GM11168 (cell line): ENCODE measurements around the gene SEZ6.

Experiments used
- in situ Hi-C: fragments of 300-500 bp; cut with MboI; formaldehyde crosslinking; loops from one replicate; pipeline ENCODE4 v1.12.0; 2022; ENCODE audit warnings: low sequenced_read_pairs; ENCODE audit not compliant: unreplicated experiment

The SEZ6 gene

DNA sequence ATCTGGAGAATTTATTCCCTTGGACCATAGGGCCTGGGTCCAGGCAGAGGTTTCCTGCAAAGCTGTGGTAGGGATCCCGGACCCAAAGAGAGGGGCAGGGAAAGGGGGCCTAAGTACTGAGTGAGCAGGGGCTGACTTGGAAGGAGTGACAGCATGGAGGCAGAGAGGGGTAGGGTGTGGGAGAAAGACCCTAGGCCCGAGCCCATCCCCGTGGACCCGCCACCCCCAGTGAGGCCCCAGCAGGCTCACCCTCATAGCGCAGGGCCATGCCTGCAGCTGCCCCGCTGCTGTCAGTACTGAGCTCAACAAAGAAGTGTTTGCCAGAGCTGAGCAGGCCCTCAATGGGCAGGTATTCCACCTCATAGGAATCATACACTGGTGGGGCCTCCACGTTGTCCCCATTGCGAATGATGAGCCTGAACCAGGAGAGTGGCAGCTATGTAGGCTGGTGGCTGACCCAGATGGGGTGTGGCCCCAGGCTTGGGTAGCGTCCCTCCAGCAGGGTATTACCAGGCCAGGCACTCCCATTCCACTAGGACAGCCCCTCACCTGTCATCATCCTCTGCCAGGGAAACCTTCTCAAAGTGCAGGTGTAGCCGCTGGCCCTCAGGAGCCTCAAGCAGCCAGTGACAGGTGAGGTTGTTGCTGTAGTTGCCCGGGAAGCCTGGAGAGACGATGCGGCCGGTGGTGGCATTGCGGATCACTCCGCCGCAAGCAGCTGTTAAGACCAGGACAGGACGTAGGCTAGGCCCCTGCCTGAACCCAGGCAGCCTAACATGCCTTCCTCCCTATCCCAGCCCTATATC, 45.4 kb downstream of the SEZ6 start:
- in situ Hi-C loops = no loop called here

DNA sequence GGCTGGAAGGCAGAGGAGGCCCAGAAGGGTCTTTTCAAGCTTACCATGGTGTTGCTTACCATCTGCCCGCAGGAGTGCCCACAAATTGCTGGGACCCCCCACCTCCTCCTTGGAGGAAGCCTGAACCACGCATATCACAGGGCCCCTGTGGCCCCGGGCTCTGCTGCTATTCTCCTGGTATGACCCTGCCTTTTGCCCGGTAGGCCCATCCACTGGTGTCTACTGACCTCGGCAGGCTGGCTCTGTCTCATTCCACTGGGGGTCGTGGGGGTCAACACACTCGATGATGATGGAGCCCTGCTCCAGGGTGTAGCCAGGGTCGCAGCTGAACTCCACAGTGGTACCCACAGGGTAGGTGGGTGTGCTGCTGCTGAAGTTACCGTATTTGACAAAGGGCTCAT, 46.4 kb downstream of the SEZ6 start:
- in situ Hi-C loops = no loop called here

DNA sequence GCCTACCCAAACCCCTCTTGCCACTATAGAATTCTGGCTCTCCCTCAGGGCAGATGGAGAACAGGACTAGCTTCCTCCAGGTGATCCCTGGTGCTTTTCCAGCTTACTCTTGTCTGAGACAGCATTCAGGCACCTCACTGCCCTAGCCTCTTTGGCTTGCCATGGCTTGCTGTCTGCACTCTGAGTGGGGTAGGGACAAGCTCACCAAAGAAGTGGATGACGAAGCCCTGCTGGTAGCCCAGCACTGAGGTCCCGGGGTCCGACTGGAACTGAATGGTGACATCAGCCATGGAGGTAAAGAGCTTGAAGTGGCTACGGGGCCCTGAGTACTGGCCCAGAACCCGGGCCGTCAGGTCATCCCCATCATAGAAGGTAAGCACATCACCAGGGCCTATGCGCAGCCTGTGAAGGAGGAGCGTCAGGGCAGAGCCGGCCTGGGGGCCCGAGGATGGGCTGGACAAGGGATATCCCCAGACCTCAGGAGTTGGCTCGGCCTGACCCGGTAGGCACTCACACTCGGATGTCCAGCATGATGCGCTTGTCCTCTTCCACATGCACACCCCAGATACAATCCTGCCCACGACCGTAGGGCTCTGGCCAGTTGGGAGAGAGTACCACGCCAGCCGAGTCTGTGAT, 46.9 kb downstream of the SEZ6 start:
- in situ Hi-C loops = no loop called here

DNA sequence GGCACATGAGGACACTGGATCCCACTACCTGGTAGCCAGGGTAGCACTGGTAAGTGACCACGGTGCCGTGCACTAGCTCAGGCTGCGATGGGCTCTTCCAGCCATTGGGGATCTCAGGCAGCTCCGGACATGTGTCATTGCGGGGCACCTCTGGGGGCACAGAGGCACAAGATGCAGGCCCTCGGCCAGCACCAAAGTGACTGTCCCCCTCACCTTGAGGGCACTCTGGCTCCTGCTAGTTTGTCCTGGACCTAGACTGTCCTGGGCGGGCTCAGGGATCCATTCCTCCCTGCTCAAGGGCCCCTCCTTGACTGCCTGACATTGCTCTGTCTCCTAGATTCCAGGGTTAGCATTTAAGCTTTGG, 47.9 kb downstream of the SEZ6 start:
- in situ Hi-C loops = no loop called here

DNA sequence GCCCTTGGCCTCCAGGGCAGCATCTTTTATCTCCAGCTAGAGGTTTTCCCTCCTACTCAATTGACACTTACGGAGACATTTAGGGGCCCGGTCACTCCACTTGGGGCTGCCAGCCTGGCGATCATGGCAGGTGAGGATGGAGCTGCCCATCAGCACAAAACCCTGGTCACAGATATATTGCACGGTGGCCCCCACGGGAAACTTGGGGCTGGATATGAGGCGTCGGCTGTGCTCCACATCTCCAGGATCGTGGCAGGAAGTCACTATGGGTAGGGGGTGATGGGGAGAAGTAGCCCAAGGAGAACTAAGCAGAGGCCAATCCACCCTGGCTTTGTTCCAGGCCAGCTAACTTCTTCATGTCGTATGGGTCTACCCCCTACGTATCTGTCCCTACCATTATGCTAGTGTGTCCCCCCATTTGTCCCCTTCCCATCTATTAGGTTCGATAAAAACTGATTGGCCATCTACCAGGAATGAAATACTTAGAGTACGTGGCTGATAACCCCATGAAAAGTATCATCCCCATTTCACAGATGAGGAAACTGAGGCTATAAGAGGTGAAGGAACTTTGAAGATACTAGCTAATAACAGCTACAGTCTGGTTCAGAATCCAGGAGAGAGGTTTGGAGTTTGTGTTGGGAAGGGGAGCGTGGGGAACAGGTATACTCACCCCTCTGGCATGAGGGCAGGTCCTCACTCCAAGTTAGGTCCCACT, 48.4 kb downstream of the SEZ6 start:
- in situ Hi-C loops = no loop called here

DNA sequence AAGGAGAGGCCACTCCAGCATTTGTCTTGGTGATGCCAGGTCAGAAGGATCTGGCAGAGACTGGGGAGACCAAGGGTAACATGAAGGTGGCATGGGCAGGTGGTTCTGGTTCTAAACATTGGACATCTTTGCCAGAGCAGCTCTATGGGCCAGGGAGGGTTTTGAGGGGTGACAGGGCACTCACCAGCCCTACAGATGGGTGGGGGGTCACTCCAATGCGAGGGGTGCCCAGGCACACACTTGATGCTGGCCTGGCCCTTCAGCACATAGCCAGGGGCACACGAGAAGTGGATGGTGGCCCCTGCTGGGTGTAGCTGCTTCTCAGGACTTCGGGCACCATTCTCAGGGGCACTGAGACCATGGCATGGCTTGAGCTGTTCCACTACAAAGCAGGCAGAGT, 49.0 kb downstream of the SEZ6 start:
- in situ Hi-C loops = no loop called here

DNA sequence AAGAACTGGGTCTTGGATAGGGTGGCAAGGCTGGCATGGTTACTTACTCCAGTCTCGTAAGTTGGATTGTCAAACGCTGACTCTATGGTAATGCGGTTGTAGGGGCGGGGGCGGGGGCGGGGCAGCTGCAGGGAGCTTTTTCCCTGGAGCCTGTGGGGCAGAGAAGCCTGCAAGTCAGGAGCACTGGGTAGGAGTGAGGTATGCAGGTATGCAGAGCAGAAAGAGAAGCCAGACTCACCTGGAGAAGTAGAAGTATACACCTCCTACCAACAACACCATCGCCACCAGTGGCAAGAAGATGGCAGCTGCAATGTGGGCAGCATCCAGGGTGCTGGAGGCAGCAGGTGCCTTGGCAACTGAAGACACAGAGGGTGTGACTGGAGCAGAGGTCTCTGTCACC, 49.7 kb downstream of the SEZ6 start:
- in situ Hi-C loops = no loop called here

DNA sequence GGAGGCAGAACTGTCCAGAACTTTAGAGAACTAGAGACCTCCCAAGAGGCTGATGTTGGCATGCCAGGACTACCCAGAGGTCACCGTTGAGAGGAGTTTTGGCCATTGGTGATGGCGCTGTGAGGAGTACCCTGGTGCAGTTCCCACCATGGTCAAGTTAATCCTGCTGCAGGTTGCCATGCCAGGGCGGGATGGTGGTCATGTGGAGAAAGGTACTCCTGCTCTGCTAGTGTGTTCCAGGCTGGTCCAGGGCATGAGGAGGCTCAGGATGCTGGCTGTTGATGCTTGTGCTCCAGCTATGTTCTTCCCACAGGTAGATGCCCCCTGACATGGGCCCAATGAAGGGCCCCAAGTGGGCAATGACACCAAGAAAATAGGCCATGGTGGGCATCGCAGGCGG, 50.4 kb downstream of the SEZ6 start:
- in situ Hi-C loops = no loop called here

DNA sequence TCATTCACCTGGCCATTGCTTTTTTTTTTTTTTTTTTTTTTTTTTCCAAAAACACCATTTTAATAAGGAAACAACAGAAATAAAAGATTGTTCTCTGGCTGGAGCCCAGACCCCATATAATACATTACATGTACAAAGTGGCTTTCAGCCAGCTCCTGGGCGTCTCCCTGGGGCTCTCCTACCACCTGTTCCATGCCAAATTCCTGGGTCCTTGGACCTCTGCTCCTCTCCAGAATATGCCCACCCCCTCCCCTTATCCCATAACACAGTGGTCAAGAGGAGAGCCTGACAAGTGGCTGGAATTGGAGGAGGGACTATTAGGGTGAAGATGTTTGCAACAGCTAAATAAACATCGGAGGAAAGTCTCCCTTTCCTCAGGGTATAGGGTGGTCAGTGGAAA, 50.9 kb downstream of the SEZ6 start:
- in situ Hi-C loops = no loop called here

DNA sequence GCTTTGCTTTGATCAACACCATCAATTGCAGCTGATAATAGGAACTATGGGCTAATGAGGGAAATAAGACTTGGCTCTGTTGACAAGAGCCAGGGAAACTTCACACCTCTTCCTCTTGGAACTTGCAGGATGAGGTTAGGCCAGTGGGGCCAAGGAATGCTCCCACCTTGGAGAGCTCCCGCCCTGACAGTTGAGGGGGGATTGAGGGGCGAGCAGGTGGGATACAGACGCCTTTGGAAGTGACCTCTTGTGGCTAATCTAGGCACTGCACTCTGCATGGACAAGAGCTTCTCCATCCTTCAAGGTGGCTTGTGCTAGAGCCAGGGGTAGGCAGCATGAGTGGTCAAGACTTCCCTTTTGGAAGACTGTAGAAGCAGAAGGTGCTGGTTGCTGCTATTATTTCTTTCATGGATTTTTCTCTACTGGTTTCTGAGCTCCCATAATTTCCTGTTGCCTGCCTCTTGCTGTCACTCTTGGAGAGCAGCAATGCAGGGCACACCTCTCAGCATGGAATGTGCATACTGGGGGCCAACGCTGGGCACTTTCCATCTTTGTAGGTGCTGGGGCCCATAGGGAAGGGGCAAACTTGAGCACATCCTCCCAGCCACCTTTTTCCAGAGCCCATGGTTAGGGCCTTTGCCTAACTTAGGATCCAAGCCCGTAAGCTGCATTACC, 52.3 kb downstream of the SEZ6 start:
- in situ Hi-C loops = no loop called here

DNA sequence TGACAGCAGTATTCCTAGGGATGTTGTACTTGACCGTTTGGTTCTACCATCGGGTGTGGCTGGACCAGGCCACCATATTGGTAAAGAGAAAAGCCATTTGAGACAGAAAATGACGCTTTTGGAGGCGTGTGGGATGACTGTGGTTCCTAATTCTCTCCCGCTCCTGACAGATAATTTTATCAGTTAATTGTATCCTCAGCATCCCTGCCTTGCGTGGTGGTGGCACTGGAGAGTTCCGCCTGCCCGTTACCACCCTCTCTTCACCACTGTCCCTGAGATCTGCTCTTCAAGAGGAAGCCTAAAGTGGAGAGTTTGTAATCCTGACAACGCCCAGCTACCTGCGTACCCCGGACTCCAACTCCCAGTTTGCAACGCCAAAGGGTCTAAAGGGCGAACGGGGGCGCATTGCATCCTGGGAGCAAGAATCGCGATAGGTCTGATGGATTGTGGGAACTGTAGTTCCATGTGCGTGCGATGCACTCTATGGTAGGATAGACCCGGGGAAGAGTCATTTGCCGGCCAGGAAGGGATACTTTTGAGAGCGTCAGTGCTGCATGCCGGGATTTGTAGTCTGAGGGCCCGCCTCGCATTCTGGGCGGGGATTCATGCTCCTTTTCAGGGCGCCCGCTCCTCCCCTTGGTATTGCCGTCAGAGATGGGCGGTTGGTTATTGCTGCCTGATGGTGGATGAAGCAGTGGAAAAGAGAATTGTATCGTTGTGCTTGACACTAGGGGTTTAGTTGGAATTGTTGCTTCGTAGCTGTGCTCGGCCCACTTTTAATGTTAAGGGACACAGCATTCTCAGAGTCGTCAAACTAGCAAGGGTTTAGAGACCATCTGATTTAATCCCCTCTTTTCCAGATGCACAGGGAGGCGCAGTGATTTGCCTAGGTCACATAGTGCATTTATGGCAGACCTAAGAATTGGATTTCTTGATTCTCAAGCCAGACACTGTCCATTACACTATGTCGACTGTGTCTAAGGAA, 53.5 kb downstream of the SEZ6 start:
- in situ Hi-C loops = no loop called here

DNA sequence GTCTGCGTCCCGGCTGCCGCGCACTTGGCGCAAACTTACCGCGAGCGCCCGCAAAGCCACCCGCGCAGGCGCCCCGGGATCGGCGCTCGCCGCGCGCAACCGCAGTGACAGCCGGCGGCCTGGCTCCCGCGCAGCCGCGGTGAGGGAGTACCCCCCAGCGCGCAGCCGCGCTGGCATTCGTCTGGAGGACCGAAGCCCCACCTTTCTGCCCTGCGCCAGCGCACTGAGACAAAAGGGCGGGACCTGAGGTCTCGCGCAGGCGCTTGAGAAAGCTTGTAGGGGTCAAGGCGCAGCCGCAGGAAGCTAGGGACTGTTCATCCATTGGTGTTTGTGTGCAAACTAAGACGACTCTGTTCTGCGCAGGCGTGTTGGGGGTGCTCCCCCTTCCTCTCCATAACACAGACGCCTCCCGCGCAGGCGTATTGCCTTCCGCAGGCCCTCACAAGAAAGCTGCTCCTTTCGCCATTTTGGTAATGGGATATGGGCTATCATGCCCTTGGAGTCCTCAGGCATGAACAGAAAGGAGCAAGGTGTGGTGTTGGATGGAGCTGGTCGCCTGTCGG, 54.3 kb downstream of the SEZ6 start, which contains the start of gene PHF12:
PHF12 (minus strand) TSS at position 91 of the 563 bp plus-strand sequence. CDS start 558 bp downstream, outside the sequence.
- in situ Hi-C loops = no loop called here

DNA sequence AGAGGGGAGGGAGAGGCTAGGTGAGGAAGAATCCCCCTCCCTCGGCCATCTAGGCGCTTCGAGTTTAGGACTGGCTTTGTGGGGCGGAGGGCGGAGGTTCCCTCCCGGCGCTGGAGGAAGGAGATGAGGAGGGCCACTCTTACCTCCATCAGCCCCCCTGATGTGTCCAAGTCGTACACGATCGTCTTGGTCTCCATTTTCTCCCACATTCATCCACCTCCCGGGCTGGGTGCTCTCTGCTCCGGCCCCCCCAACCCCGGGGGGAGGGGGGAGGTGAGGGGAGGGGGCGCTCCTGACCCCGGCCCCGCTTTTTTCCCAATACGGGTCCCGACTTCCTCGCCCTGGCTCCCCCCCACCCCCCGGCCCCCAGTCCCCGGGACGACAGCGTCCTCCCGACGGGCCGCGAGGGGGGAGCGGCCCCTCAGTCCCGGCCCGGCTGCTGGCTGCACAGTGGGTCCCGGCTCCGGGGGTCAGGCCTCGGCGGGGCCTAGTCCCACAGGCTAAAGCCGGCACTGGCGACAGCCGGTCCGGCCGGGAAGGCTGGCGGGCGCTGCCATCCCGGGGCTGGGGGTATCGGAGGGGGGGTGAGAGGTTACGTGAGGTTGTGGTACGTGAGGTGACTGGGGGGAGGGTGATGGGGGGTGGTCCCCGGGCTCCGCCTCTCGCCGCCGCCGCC, 54.9 kb downstream of the SEZ6 start:
- in situ Hi-C loops = no loop called here

DNA sequence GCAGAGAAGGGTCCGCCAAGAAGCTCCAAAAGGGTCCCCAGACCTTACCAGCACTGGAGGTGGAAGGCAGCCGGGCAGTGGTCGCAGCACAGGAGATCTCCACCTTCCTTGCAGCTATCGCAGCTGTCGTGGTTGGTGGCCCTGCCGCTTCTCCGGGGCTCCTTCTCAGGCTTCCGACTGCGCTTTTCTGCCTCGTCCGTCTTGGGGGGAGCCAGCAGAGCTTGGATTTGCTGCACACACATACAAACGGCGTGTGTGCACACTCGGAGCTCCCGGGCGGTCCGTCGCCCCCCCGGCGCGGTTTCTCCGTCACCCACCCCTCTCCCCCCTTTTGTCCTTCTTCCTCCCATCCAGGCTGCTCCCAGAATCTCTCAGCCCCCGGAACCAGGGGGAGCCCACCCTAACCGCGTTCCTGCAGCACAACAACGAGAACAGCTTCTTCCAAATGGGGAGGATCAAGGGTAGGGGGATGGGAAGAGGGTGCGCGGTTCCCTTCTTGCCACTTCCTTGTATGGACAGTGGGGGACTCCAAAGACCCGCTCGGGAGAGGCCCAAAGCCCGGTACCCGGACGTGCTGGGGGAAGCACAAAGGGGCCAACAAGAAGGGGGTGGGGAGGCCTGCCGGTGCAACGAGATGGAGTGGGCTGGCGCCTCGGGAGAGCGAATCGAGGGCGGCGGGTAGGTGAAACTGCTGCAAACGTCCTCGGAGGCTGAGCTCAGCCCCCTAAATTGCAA, 55.6 kb downstream of the SEZ6 start:
- in situ Hi-C loops = no loop called here

DNA sequence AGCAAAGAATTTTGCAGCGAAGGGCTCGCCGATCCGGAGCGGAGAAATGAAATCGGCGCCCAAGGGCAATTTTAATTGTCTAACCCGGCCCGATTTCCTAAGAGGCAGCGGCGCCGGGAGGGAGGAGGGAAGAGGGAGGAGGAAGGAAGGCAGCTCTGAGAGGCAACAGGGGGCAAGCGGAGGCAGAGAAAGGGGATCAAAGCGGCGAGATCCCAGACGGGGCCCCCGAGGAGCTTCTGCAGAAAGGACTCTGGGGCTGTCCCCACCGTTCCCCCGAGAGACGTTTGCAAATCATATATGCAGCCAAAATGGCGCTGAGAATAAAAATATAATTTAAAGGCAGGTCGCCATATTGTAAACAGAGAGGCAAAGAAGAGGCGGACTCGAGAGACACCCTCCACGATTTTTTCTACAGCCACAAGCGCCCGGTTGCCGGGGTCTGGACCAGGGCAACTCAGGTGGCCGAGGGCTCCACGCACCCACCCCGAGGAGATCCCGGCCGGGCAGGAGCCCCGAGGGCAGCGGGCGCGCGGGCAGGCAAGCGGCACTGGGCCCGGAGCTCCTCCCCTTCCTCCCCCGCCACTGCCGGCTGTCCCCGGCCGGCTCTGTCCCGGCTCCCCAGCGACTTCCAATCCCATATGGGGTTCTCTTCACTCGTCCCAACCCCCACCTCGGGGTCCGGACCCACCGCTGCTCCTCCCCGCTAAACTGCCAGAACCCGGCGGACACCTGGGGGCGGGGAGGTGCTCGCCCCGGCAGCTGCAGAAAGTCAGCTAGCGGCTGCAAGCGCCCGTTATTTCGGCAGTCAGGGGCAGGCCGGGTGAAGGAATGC, 56.4 kb downstream of the SEZ6 start:
- in situ Hi-C loops = no loop called here

DNA sequence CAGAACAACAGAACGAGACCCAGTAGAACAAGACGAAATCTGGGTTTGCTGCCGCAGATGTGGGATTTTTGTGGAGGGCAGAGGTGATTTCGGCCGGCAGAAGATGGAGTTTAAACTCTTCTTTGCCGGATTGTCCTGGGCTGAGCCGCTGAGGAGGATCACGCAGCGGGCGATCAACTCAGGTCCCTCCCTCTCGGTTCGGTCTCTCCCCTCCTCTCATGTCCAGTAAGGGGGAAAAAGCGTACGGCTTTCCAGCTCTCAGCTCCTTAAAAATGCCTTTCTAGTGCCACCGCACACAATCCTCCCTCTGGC, 57.0 kb downstream of the SEZ6 start:
- in situ Hi-C loops = no loop called here

DNA sequence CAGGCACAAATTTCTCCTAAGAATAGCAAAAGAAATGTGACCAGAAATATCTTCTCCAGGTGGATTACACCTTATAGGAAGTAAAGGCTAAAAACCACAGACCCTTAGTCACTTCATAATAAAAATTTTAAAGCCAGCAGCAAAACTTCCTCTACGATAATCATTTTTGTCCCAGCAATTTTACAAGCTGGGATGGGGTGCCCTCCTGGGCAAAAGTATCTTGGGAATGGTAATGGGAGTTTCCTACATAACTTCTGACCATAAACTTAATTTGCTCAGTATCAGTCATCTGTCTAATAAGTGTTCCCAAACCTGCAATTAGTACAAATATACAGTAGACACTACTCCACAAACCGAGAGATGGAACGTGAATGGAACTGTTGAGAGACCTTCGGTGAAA, 57.5 kb downstream of the SEZ6 start:
- in situ Hi-C loops = no loop called here
